ENCODE data around the gene PROSER3.

The PROSER3 gene

DNA sequence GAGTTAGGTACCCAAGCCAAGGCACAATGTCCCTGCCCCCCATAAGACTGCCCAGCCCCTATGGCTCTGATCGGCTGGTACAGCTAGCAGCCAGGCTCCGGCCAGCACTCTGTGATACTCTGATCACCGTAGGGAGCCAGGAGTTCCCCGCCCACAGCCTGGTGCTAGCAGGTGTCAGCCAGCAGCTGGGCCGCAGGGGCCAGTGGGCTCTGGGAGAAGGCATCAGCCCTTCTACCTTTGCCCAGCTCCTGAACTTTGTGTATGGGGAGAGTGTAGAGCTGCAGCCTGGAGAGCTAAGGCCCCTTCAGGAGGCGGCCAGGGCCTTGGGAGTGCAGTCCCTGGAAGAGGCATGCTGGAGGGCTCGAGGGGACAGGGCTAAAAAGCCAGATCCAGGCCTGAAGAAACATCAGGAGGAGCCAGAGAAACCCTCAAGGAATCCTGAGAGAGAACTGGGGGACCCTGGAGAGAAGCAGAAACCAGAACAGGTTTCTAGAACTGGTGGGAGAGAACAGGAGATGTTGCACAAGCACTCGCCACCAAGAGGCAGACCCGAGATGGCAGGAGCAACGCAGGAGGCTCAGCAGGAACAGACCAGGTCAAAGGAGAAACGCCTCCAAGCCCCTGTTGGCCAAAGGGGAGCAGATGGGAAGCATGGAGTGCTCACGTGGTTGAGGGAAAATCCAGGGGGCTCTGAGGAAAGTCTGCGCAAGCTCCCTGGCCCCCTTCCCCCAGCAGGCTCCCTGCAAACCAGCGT is 43.2 kb upstream of the PROSER3 start:
- DNase-seq (ENCODE audit: low read depth) = no peak
- H3K4me3 ChIP-seq (ENCODE audit: low read length) = no peak overlapping the region
- no peak for TF ChIP-seq CTCF (conservative IDR thresholded peaks at IDR 0.05; ENCODE audit: low read depth, low read length)

DNA sequence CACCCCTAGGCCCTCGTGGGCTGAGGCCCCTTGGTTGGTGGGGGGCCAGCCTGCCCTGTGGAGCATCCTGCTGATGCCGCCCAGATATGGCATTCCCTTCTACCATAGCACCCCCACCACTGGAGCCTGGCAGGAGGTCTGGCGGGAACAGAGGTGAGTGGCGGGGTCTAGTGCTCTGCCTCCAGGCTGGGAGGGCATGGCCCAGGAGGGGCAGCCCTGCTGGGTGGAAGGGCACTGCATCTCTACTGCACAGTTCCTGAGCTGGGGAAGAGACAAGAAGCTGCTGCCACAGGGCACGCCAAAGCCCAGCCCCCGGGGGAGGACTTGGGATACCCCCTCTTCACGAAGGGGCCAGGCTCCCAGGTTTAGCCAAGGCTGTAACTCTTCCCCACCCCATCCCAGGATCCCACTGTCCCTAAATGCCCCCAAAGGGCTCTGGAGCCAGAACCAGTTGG is 42.6 kb upstream of the PROSER3 start:
- DNase-seq (ENCODE audit: low read depth) = no peak
- H3K4me3 ChIP-seq (ENCODE audit: low read length) = no peak overlapping the region
- TF ChIP-seq CTCF (conservative IDR thresholded peaks at IDR 0.05; ENCODE audit: low read depth, low read length) = no peak

DNA sequence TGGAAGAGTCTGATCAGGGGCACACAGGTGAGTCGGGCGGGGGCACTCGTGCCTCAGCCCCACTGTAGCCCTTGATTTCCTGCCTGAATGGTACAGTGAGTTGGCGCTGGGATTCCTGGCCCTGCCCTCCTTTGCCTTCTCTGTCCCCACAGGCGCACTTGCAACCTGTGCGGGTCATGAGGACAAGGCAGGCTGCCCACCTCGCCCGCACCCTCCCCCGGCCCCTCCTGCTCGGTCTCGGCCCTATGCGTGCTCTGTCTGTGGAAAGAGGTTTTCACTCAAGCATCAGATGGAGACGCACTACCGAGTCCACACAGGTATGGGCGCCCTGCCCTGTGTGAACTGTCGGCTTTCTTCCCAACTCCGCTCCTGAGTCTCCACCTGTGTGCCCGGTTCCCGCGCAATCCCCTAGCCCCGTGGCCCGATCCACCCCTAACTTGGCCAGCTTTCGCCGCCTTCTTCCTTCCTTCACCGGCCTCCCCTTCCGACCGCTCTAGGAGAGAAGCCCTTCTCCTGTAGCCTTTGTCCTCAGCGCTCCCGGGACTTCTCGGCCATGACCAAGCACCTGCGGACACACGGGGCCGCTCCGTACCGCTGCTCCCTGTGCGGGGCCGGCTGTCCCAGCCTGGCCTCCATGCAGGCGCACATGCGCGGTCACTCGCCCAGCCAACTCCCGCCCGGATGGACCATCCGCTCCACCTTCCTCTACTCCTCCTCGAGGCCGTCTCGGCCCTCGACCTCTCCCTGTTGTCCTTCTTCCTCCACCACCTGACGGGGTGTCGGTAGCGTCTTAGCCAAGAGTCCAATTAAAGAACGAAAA is 41.8 kb upstream of the PROSER3 start:
- no peak for DNase-seq (ENCODE audit: low read depth)
- peak overlapping the region; percentile 77 for H3K4me3 ChIP-seq (ENCODE audit: low read length)
- no peak for TF ChIP-seq CTCF (conservative IDR thresholded peaks at IDR 0.05; ENCODE audit: low read depth, low read length)

DNA sequence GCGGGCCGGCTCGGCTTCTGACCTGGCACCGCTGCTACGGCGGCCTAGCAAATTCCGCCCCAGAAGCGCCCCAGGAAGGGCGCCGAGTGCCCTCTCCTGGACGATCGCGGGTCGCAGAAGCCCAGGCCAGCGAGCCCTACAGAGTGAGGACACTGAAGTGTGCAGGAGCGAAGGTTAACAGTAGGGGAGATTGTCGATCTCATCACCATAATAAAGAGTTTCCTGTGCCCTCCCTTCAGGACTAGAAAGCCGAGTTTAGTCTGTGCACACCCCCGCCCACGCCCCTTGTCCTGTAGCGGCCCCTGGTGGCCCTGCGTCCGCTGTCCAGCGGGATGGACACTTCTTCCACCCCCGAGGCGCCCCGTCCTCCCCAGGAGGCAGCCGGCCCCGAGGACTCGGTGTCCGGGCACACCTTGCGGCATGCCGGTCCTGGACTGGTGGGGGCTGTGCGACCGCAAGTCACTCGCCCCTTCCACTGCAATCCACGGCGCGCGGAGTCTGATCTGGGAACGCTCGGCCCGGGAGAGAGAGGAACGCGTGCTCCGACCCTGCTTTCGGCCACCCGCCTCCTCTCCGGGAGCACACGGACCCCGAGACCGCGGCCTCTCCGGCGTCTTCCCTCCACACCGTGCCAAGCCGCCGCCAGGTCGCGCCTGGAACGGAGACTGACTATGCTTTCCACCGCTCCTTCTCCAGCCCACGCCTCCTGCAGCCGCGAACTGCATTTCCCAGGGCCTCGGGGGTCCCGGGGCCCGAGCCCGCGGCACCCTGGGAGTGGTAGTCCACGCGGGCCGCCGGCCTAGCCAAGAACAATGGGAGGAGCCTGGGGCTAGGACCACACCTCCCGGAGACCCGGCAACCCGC is 40.9 kb upstream of the PROSER3 start:
- DNase-seq (ENCODE audit: low read depth) = peak; percentile 83
- peak overlapping the region; percentile 77 for H3K4me3 ChIP-seq (ENCODE audit: low read length)
- TF ChIP-seq CTCF (conservative IDR thresholded peaks at IDR 0.05; ENCODE audit: low read depth, low read length) = peak; percentile 81

DNA sequence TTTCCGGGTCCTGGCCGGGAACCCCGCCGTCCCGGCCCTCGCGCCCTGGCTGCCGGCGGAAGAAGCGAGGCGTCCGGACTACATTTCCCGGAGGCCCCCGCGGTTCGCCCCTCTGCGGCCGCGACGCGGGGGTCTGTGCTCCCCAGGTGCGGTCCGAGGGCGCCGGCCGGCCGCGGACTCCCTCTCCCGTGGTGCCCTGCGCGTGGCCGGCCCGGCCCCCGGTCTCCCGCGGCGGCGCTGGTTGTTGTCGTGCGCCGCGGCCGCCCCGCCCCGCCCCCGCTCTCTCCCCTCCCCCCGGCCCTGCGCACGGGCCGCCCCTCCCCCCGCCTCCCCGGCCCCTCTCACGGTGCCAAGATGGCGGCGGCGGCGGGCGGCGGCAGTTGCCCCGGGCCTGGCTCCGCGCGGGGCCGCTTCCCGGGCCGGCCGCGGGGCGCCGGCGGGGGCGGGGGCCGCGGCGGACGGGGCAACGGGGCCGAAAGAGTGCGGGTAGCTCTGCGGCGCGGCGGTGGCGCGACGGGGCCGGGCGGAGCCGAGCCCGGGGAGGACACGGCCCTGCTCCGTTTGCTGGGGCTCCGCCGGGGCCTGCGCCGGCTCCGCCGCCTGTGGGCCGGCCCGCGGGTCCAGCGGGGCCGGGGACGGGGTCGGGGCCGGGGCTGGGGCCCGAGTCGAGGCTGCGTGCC is 40.2 kb upstream of the PROSER3 start, which contains the start of gene KMT2B:
TSS of gene KMT2B (plus strand) at position 339 of the 680 bp plus-strand sequence. CDS start at position 355, 16 bp downstream.
- DNase-seq (ENCODE audit: low read depth) = no peak
- TF ChIP-seq CTCF (conservative IDR thresholded peaks at IDR 0.05; ENCODE audit: low read depth, low read length) = no peak
- peak within 1 kb of the TSS; percentile 81 for H3K4me3 ChIP-seq (ENCODE audit: low read length)

DNA sequence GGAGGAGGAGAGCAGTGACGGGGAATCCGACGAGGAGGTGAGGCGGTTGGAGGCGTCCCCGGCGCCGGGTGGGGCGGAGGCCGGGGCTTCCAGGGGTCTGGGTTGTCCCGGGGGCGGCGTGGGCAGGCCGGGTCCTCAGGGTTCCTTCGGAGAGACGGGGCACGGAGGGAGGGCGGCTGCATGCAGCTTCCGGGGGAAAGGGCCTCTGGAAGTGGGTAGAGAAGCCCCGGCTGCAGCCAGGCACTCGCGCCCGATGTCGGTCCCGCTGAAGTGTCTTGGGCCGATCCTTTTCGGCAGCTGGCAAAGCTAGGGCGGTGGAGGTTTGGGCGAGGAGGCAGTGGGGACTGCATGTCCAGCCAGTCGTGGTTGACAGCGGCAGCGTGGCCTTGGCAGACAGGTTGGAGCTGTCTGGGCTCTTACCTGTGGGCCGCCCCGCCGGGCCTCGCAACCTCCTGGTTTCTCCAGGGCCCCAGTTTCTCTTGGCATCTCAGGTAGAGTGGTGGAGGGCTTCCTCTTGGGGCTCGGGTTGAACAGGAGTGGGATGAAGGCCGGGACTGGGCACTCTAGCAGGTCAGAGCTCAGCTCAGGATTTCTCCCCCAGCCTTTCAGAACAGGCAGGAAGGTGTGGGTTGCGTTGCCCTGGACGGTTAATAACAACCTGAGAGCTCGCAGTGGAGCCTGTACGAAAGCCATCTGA is 39.5 kb upstream of the PROSER3 start:
- DNase-seq (ENCODE audit: low read depth) = no peak
- H3K4me3 ChIP-seq (ENCODE audit: low read length) = peak overlapping the region; percentile 81
- TF ChIP-seq CTCF (conservative IDR thresholded peaks at IDR 0.05; ENCODE audit: low read depth, low read length) = no peak
